Prostate gland (tissue), 2 donors: ENCODE results near the gene PML. TPM values are rescaled to one million over a fixed set of nuclear protein-coding genes. Genes with fewer than 3 reads are reported as not detected.
"Not testable (repeated sequence)": the region's sequence is repeated elsewhere in the genome, so short reads cannot be mapped to it uniquely, and the experiment has no call there.

Experiments
- DNase-seq: peaks from one replicate; pipeline ENCODE4 v3.0.0-alpha.2; 2019; ENCODE audit warnings: low spot score
- H3K27ac ChIP-seq, 2 donors: fragments of 200-600 bp; sonication (generic); 2 replicates each; pipeline ENCODE4 v1.5.1; 2017 to 2019
- H3K27me3 ChIP-seq: fragments of 200-600 bp; sonication (generic); replicated peaks from 2 replicates; pipeline ENCODE4 v1.5.1; 2019; ENCODE audit not compliant: insufficient read depth
- H3K36me3 ChIP-seq, 2 donors: fragments of 200-600 bp; sonication (generic); 1 replicate in 1 of 2; 2 replicates in 1 of 2; pipeline versions ENCODE4 v1.5.1 to v1.8.1; 2017 to 2019
- H3K4me1 ChIP-seq: fragments of 200-600 bp; sonication (generic); replicated peaks from 2 replicates; pipeline ENCODE4 v1.5.1; 2019
- H3K4me3 ChIP-seq, 2 donors: fragments of 200-600 bp; sonication (generic); 2 replicates each; pipeline ENCODE4 v1.5.1; 2017 to 2019
- H3K9me3 ChIP-seq: fragments of 200-600 bp; sonication (generic); 2 replicates; pipeline ENCODE4 v1.5.1; 2017
- POLR2A ChIP-seq: fragments of 450-650 bp; IDR thresholded peaks from one replicate; pipeline ENCODE4 v1.6.1; 2016; ENCODE audit warnings: antibody characterized with exemption, mild to moderate bottlenecking
- POLR2AphosphoS5 ChIP-seq: sonication (generic); formaldehyde crosslinking; IDR thresholded peaks from one replicate; pipeline ENCODE4 v1.6.1; 2017; ENCODE audit warnings: antibody characterized with exemption
- WGBS: methylation state at CpG from one replicate; pipeline ENCODE4 v1.1.5; 2018; 5-methylcytosine and 5-hydroxymethylcytosine counted together
- intact Hi-C: fragments of 100-400 bp; cut with DNase I; formaldehyde crosslinking; loops from one replicate; pipeline ENCODE4 v1.14.2; 2022
- total RNA-seq, 2 donors: library from RNA; depleted of rRNA; stranded (reverse); fragments of >200 nt; gene quantifications; one replicate each; pipeline ENCODE4 v1.1.0, GENCODE V29; 2016
- TF ChIP-seq, protein P1 (sequence below), 4 experiments: fragments of 200-600 bp in 2 of 4; fragments of 450-650 bp in 2 of 4; sonication (generic) in 2 of 4; IDR thresholded peaks; 1 replicate in 3 of 4; 2 replicates in 1 of 4; pipeline ENCODE4 v1.5.1; 2016 to 2019; ENCODE audit warnings: antibody characterized with exemption in 4 of 4, mild to moderate bottlenecking in 2 of 4, moderate library complexity in 2 of 4

Gene PML
- total RNA-seq, 2 donors from 2014 or later, result 67.5 to 122 TPM

DNA sequence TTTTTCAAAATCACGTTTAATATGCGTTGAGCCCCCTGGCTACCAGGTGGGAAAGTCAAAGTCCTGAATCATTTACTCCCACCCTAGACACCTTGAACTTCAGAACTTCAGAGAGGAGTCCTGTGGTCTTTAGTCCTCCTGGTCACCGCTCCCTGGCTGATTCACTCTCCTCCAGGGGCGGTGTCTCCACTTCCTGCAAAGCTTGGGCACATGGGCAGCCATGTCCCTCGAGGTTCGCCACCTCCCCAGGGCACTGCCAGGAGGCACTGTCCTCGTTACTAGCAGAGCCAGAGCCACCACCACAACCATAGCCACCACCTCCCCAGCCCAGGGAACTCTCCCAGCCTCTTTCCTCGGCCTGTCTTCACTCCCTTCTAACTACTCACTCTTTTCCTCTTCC lies 37.2 kb upstream of the PML start:
- intact Hi-C loops, result no loop called here
- Histone ChIP-seq H3K36me3 (no peaks in the 10 kb centered on the region), H3K4me1 (no peaks in the 10 kb centered on the region), H3K27me3 (no peaks in the 10 kb centered on the region), H3K4me3 (no peak overlapping the region), H3K9me3 (no peaks in the 10 kb centered on the region), H3K27ac (no peak overlapping the region)
- no peak for DNase-seq
- 83% methylated on average over 8 of the region's 8 CpGs for WGBS
- TF ChIP-seq POLR2A, result no peak
- TF ChIP-seq POLR2AphosphoS5, result no peak
- TF ChIP-seq, protein P1, sequence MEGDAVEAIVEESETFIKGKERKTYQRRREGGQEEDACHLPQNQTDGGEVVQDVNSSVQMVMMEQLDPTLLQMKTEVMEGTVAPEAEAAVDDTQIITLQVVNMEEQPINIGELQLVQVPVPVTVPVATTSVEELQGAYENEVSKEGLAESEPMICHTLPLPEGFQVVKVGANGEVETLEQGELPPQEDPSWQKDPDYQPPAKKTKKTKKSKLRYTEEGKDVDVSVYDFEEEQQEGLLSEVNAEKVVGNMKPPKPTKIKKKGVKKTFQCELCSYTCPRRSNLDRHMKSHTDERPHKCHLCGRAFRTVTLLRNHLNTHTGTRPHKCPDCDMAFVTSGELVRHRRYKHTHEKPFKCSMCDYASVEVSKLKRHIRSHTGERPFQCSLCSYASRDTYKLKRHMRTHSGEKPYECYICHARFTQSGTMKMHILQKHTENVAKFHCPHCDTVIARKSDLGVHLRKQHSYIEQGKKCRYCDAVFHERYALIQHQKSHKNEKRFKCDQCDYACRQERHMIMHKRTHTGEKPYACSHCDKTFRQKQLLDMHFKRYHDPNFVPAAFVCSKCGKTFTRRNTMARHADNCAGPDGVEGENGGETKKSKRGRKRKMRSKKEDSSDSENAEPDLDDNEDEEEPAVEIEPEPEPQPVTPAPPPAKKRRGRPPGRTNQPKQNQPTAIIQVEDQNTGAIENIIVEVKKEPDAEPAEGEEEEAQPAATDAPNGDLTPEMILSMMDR (IDR thresholded peaks at IDR 0.05), result no peak

DNA sequence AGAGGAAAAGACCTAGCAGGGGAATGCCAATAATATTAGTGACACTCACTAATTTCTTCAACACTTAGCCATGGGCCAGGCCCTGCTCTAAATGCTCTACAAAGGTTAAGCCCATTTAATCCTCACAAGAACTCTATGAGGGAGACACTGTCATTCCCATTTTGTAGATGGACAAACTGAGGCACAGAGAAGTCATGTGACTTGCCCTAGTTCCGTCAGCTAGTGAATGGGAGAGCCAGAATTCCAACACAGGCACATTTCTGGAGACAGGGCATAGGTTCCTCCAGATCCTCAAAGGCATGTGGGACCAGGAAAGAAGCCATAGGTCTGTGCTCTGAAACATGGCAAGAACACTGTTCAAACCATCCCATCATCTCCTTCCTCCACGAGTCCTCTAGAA lies 36.7 kb upstream of the PML start:
- TF ChIP-seq POLR2A, result no peak
- no peak for TF ChIP-seq POLR2AphosphoS5
- TF ChIP-seq, protein P1 (IDR thresholded peaks at IDR 0.05), result no peak
- H3K9me3 ChIP-seq, result no peaks in the 10 kb centered on the region
- WGBS, result 79% methylated on average over 2 of the region's 2 CpGs
- no peaks in the 10 kb centered on the region for H3K4me1 ChIP-seq
- H3K4me3 ChIP-seq, result no peak overlapping the region
- H3K36me3 ChIP-seq, result no peaks in the 10 kb centered on the region
- no peak overlapping the region for H3K27ac ChIP-seq
- intact Hi-C loops, result no loop called here
- no peaks in the 10 kb centered on the region for H3K27me3 ChIP-seq
- no peak for DNase-seq

DNA sequence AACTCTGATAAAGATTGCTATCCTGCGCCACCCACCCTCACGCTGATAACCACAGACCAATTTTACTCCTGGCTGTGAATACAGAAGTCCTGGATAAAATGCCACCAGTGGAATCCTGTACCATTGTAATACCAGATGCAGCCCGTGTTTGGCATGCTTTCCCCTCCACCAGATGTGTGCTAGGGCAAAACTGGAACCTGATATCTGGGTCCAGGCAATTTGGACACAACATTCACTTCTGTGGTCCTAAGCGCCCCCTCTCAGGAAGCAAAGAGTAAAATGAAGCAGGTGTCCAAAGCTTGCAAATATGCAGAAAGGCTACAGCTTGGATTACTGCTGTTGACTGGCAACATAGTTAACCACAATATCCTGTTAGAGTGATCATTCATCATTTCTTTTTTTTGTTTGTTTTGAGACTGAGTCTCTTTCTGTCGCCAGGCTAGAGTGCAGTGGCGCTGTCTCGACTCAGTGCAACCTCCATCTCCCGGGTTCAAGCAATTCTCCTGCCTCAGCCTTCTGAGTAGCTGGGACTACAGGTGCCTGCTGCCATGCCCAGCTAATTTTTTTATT lies 35.4 kb upstream of the PML start:
- Histone ChIP-seq H3K27ac (no peak overlapping the region), H3K36me3 (no peaks in the 10 kb centered on the region), H3K4me1 (no peaks in the 10 kb centered on the region), H3K4me3 (no peak overlapping the region), H3K27me3 (no peaks in the 10 kb centered on the region), H3K9me3 (no peaks in the 10 kb centered on the region)
- TF ChIP-seq POLR2AphosphoS5 (no peak), POLR2A (no peak)
- TF ChIP-seq, protein P1 (IDR thresholded peaks at IDR 0.05), result no peak
- WGBS, result 42% methylated on average over 8 of the region's 8 CpGs
- intact Hi-C loops, result no loop called here
- DNase-seq, result no peak

DNA sequence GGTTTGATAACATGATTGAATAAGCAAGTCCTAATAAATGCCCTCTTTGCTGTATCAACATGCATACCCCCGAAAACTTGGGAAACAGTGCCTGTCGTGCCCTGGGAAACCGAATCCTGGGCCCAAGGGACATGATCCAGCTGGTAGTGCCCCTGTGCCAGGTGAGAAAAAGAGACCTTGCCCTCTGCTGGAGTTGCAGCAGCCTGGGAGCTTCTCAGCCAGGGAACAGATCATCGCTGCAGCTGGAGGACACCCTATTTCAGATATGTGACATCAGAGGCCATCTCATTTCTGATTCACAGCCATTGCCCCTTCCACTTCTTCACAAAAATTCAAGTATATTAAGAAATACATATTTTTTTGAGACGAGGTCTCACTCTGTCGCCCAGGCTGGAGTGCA lies 34.7 kb upstream of the PML start:
- WGBS, result 91% methylated on average over 6 of the region's 6 CpGs

DNA sequence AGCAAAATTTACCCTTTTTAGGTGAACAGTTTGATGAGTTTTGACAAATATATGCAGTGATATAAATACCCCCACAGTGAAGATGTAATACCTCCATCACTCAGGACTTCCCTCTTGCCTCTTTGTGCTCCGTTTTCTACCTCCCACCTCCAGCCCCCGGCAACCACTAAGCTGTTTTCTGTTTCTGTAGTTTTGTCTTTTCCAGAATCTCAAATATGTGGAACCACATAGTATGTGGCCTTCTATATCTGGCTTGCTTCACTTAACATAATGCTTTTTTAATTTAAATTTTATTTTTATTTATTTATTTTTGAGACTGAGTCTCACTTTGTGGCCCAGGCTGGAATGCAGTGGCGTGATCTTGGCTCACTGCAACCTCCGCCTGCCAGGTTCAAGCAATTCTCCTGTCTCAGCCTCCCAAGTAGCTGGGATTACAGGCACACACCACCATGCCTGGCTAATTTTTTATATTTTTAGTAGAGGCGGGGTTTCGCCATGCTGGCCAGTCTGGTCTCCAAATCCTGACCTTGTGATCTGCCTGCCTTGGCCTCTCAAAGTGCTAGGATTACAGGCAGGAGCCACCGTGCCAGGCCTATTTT lies 33.9 kb upstream of the PML start:
- intact Hi-C loops, H3K27me3 ChIP-seq, H3K36me3 ChIP-seq, H3K4me1 ChIP-seq, H3K27ac ChIP-seq, DNase-seq, H3K9me3 ChIP-seq, H3K4me3 ChIP-seq: not testable (repeated sequence)
- 84% methylated on average over 7 of the region's 7 CpGs for WGBS

More for the DNA sequence above, 34.7 kb upstream of the PML start:
- H3K36me3 ChIP-seq, result no peaks in the 10 kb centered on the region
- H3K27ac ChIP-seq, result no peak overlapping the region
- H3K4me1 ChIP-seq, result no peaks in the 10 kb centered on the region
- intact Hi-C loops, result no loop called here
- no peaks in the 10 kb centered on the region for H3K9me3 ChIP-seq
- TF ChIP-seq POLR2A (no peak), POLR2AphosphoS5 (no peak)
- TF ChIP-seq, protein P1 (IDR thresholded peaks at IDR 0.05), result no peak
- no peak for DNase-seq
- H3K4me3 ChIP-seq, result no peak overlapping the region
- H3K27me3 ChIP-seq, result no peaks in the 10 kb centered on the region
